GM13976 (cell line): ENCODE measurements around the gene NAB2.
"Not testable (repeated sequence)": the region's sequence is repeated elsewhere in the genome, so short reads cannot be mapped to it uniquely, and the experiment has no call there.

ENCODE experiments used
- DNase-seq: peaks from one replicate; pipeline ENCODE4 v3.0.0; 2012; ENCODE audit warnings: low spot score
- in situ Hi-C: fragments of 300-500 bp; cut with MboI; formaldehyde crosslinking; loops from one replicate; pipeline ENCODE4 v1.12.0; 2022; ENCODE audit warnings: low sequenced_read_pairs, mixed read lengths, inconsistent platforms; ENCODE audit not compliant: unreplicated experiment
- TF ChIP-seq, protein P1 (sequence below): IDR thresholded peaks from 2 replicates; pipeline ENCODE4 v1.5.1; 2012; ENCODE audit warnings: borderline replicate concordance, mild to moderate bottlenecking; ENCODE audit not compliant: insufficient read depth; ENCODE audit errors: extremely low read depth, missing control alignments, control extremely low read depth

NAB2 gene

GRCh38 chr12:57112492-57113294, 23.8 kb downstream of the NAB2 start:
- DNase-seq = no peak
- in situ Hi-C loops = loop anchor here (5.0 to 10.0 kb wide), 3 partner anchors 45 to 358 kb away; partner anchors contain the start of genes PRIM1 and ZBTB39
- TF ChIP-seq, protein P1, sequence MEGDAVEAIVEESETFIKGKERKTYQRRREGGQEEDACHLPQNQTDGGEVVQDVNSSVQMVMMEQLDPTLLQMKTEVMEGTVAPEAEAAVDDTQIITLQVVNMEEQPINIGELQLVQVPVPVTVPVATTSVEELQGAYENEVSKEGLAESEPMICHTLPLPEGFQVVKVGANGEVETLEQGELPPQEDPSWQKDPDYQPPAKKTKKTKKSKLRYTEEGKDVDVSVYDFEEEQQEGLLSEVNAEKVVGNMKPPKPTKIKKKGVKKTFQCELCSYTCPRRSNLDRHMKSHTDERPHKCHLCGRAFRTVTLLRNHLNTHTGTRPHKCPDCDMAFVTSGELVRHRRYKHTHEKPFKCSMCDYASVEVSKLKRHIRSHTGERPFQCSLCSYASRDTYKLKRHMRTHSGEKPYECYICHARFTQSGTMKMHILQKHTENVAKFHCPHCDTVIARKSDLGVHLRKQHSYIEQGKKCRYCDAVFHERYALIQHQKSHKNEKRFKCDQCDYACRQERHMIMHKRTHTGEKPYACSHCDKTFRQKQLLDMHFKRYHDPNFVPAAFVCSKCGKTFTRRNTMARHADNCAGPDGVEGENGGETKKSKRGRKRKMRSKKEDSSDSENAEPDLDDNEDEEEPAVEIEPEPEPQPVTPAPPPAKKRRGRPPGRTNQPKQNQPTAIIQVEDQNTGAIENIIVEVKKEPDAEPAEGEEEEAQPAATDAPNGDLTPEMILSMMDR = peak; percentile 91

- DNase-seq = no peak
- TF ChIP-seq, protein P1 = no peak
- in situ Hi-C loops = loop anchor here (10.0 kb wide), 1 partner anchor 362 kb away; the partner anchor contains the start of gene PRIM1
Measured at GRCh38 chr12:57116580-57117281, 27.8 kb downstream of the NAB2 start.

GRCh38 chr12:57118711-57119271, 29.9 kb downstream of the NAB2 start:
- DNase-seq = no peak
- TF ChIP-seq, protein P1 = no peak
- in situ Hi-C loops = loop anchor here (10.0 kb wide), 1 partner anchor 364 kb away; the partner anchor contains the start of gene PRIM1

DNA sequence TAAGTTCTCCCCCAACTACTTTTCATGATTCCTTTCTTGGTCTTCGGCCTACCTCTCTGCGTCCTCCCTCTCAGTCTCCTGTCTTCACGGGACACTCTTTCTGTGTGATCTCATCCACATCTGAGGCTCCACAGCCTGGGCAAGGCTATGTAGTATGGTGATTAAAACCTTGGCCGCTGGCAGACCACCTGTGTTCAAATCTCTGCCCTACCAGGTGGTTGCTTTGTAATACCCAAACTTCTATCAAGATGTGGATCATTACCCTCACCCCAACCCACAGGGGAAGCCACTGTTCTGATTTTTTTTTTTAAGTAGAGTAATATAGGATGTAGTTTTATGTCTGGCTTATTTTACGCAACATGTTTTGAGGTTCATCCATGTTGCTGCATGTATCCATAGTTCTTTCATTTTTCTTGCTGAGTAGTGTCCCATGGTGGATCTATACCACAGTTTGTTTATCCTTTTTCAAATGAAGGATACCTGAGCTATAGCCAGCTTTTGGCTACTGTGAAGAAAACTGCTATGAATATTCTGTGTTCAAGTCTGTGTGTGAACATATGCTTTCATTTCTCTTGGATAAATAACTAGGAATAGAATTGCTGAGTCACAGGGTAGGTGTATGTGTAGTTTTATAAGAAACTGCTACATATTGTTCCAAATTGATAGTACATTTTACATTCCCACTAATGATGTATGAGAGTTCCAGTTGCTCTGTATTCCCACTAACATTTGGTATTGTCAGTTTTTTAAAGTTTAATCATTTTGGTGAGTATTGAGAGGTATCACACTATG, 30.6 kb downstream of the NAB2 start:
- TF ChIP-seq, protein P1 = no peak
- DNase-seq = no peak
- in situ Hi-C loops = loop anchor here (5.0 to 10.0 kb wide), 2 partner anchors 58 to 365 kb away; partner anchors contain the start of gene PRIM1

DNA sequence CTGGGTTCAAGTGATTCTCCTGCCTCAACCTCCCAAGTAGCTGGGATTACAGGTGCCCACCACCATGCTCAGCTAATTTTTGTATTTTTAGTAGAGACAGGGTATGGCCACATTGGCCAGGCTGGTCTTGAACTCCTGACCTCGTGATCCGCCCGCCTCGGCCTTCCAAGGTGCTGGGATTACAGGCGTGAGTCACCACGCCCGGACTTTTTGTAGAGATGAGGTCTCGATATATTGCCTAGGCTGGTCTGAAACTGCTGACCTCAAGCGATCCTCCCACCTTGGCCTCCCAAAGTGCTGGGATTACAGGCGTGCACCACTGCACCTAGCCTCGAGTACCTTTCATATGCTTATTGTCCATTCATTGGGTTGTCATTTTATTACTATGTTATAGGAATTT, 31.8 kb downstream of the NAB2 start:
- not testable (repeated sequence) for DNase-seq
- in situ Hi-C loops = loop anchor here (5.0 kb wide), 1 partner anchor 57 kb away; no protein-coding TSS in a partner anchor

DNA sequence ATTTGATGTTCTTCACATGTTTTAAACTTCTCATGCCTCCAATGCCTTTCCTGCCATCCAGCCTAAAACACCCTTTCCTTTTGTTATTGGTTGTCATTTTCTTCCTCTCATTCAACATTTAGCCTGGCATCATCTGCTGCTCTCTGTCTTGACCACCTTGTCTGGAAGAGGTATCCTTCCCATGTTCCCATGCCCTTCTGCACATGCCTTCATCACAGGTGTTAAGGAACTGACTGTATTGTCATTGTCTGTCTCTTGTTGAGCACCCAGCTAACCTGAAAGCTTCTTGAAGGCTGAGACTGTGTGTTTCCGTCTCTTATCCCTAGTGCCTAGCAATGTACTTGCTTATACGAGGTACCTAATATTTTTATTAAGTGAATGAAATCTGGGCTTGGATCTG, 34.9 kb downstream of the NAB2 start:
- TF ChIP-seq, protein P1 = no peak
- no peak for DNase-seq
- in situ Hi-C loops = loop anchor here (5.0 kb wide), 1 partner anchor 53 kb away; no protein-coding TSS in a partner anchor
